GM18951 (cell line): ENCODE data around the gene PCSK2.

Experiments used
- POLR2A ChIP-seq: IDR thresholded peaks from 4 replicates; pipeline ENCODE4 v1.6.1; 2011; ENCODE audit warnings: mild to moderate bottlenecking; ENCODE audit not compliant: insufficient read length, insufficient read depth; ENCODE audit errors: extremely low read depth
- in situ Hi-C: fragments of 300-500 bp; cut with MboI; formaldehyde crosslinking; loops from one replicate; pipeline ENCODE4 v1.12.0; 2022; ENCODE audit warnings: low sequenced_read_pairs, mixed read lengths, inconsistent platforms; ENCODE audit not compliant: unreplicated experiment

Gene PCSK2

GRCh38 chr20:17468073-17468840 is 241.4 kb downstream of the PCSK2 start:
- in situ Hi-C loops = no loop called here

DNA sequence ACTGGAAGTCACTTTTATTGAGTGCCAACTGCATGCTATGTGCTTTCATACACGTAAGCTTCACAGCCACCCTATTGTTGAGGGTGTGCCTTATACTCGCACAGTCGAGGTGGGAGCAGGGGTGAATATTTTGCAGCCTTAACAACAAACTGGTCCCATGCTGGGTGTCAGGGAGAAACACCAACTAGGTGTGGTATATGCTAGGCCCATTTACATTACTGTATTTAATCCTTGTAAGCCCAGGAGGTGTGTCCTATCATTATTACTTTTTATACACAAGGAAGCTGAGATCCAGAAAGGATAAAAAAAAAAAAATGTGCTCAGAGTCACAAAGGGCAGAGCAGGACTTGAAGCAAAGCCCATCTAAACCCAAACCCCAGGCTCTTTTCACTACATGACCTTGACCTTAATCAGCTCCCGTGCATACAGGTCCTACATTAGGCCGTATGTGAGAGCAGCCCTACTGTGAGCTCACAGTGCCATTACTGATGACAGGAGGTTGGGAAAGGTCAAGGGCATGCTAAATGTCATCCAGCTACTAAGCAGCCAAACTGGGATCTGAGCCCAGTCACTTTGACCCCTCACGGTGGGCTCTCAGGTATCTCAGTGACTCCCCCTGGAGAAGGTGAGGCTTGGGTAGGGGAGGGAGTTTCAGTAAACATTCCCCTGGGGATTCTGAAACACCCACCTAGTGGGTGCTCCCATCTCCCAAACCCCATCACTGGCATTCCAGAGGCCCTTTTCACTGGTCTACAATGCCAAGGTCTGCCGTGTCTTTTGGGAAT is 242.6 kb downstream of the PCSK2 start:
- in situ Hi-C loops = no loop called here
- no peak for TF ChIP-seq POLR2A

More at GRCh38 chr20:17468073-17468840, 241.4 kb downstream of the PCSK2 start:
- no peak for TF ChIP-seq POLR2A

DNA sequence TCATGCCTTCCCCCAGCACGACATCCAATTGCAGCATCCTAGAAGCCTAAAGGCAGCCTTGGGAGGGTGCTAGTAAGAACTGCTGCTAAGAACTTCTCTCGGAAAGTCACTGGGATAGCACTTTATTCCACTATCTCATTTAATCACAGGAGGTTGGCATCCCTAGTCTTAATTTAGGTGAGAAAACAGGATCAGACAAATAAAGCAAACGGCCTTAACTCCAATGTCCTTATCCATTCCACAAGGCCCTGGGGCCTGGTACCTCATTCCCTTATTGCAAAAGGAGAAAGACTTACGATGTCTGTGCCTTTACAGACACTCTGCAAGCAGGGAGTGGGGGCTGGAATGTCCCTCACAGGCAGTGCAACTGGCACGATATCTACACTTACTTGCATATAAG is 243.7 kb downstream of the PCSK2 start:
- TF ChIP-seq POLR2A = no peak
- in situ Hi-C loops = no loop called here

DNA sequence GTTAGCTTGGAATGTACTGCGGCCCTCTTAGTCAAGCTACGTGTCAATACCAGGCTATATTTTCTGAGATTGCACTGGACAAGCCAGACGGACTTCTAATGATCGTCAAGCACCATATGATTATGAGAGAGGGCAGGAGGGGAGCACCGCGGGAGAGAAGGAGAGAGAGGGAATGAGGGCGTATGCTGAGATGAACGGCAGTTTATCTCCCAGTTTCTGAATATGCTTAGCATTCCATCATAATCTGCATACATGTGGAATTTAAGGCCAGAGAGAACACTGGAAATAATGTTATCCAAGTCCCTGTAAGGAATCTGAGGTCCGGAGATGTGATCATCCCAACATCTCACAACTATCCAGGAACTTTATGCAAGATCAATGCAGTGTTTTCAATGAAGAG is 244.1 kb downstream of the PCSK2 start:
- in situ Hi-C loops = no loop called here
- no peak for TF ChIP-seq POLR2A

DNA sequence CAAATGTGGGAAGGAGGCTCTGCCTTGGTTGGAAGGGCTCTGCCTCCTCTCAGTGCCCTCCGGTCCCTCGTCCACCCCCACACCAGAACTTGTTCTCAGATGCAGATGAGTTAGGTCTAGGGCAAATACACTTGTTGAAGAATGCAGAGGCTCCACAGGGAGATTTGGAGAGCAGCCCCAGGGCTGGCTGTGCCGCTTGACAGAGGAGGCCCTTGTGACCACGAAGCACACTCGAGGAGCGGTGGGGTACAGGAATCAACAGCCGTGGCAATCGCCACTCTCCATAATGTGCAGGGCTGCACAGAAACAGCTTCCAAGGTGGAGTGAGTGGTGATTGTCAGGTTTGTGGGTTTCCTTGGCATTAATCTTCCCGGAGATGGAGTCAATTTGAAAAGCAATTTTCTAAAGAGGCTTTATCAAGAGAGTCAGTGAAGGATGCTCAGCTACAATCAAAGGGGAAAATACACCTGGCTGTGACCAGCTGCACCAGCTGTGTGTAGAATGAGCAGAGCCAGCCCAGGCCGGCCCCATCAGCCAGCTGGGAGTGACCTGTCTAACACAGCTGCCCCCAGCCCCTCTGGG is 244.9 kb downstream of the PCSK2 start:
- no peak for TF ChIP-seq POLR2A
- in situ Hi-C loops = no loop called here

GRCh38 chr20:17473659-17474058 is 246.8 kb downstream of the PCSK2 start:
- TF ChIP-seq POLR2A = no peak
- in situ Hi-C loops = no loop called here

- in situ Hi-C loops = no loop called here
- TF ChIP-seq POLR2A = no peak
These were observed 252.3 kb downstream of the PCSK2 start for GRCh38 chr20:17479063-17479657.

- TF ChIP-seq POLR2A = no peak
- in situ Hi-C loops = no loop called here
These were observed 253.9 kb downstream of the PCSK2 start for GRCh38 chr20:17480696-17481095.

DNA sequence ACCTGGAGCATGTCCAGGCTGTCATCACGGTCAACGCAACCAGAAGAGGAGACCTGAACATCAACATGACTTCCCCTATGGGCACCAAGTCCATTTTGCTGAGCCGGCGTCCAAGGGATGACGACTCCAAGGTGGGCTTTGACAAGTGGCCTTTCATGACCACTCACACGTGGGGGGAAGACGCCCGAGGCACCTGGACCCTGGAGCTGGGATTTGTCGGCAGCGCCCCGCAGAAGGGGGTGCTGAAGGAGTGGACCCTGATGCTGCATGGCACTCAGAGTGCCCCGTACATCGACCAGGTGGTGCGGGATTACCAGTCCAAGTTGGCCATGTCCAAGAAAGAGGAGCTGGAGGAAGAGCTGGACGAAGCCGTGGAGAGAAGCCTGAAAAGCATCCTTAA is 254.8 kb downstream of the PCSK2 start:
- no peak for TF ChIP-seq POLR2A
- in situ Hi-C loops = no loop called here

DNA sequence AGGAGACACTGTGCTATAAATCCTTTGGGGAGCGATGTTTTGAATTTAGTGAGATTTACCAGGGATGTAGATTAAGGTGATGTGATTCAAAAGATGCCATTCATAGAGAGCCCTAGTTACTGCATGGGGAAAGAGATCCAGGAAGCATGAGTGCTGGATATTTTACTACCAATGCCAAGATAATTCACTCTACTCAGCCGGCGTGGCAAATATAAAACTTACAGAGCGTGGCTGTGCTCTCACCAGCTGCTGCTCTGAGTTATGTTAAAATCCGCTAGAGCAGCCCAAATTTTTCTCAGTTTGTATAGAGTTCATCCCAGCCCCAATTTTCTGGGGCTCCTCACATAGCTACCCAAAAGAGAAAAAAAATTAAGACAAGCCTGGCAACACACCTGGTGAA is 255.7 kb downstream of the PCSK2 start:
- no peak for TF ChIP-seq POLR2A
- in situ Hi-C loops = no loop called here

DNA sequence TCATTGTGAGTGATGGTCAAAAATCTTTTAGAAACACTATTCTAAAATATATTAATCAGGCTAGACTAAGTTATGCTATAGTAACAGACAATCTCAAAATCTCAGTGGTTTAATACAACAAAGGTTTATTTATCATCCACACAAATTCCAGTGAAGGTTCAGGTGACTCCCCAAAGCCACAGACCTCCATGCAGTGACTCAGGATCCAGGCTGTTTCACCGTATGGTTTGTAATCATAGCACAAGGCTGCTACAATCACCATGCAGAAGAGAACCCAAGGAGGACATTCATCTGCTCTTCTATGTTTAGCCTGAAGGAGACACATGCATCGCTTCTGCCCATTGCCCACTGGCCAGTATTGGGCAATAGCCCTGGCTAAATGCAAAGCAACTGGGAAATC is 258.2 kb downstream of the PCSK2 start:
- in situ Hi-C loops = no loop called here
- TF ChIP-seq POLR2A = no peak

- no peak for TF ChIP-seq POLR2A
- in situ Hi-C loops = no loop called here
These were observed 262.2 kb downstream of the PCSK2 start for GRCh38 chr20:17488916-17489600.

DNA sequence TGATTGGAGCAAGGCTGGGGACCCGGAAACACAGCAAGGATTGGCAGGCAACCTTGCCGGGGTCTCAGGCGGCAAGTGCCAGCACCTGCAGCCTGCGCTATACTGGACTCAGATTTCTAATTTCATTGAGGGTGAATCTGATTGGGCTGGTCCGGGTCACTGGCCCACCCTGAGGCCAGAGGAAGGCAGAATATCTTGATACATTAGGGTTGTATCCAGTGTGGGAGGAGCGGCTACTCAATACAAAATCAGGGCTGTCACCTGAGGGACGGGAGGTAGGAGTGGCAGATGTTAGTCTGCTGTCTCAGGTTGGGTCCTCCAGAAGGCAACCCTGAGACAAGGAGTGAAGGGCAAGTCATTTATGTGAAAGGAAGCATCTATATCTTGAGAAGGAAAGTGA is 263.7 kb downstream of the PCSK2 start:
- in situ Hi-C loops = no loop called here
- TF ChIP-seq POLR2A = no peak
